Measurements from ENCODE around the gene CRLF1.

CRLF1 gene

GRCh38 chr19:18636183-18636968 is 29.8 kb upstream of the CRLF1 start:
- DNase-seq = peak; percentile 93

GRCh38 chr19:18635831-18636182 is 29.2 kb upstream of the CRLF1 start:
- DNase-seq = no peak

DNA sequence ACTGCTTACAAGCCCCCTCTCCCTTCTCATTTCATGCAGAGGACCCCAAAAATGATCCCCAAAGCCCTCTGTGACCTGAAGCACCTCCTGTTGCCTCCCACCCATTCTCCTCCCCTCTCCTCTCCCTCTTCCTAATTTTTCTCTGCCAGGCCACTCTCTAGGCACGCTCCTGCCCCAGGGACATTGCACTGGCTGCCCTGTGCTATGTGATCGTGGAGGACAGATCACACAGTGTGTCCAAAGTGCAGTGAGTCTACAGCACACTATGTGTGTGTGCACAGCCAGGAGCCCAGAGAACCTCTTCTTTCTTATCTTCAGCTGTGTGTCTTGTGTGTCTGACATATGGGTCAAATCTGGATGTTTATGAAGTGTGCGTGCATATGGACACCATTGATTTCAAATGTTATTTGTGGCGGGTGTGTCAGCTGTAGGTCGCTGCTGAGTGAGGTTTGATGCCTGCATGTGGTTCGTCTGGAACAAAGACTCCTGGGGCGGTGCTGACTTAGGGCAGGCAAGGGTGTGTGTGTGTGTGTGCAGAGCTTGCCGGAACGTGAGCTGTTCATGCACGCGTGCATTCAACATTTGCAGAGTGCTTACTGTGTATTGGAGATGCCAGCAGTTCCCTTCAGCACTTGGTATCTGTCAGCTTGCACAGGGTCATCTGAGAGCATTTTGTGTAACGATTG is 28.2 kb upstream of the CRLF1 start:
- DNase-seq = no peak

DNA sequence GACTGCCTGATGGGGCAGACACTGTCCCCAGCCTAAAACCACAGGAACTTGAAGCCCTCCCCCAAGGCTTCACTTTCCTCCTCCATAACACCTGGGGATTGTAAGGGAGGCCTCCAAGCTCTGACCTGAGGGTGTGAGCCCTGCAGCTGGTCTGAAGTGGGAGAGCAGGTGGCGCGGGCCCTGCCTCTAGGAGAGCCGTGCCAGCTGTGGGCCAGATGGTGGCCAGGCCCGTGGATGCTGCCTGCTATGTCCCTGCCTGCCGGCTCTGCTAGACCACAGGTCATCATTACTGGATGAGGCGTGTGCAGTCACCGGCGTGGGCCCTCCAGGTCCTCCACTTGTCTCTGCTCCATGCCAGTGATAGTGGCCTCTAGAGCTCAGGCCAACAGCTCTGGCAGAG is 26.7 kb upstream of the CRLF1 start:
- no peak for DNase-seq

- no peak for DNase-seq
These were observed 22.8 kb upstream of the CRLF1 start for GRCh38 chr19:18629166-18630088.

DNA sequence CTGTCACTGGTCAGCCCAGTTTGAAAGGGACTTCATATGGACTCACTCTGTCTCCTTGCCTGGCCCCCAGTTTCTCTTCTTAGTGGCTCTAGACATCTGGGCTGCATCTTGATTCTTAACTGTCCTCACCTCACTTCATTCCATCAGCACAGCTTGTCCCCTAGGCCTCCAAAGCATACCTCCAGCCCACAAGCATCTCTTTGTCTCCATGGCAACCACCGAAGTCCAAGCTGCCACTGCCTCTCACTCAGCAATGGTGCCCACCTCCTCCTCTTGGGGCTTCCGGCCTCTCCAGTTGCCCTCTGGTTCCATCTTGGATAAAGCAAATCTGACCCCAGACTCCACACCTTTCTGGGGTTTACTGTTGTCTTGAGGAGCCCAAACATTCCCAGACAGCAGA is 20.3 kb upstream of the CRLF1 start:
- DNase-seq = no peak

- DNase-seq = no peak
These were observed 14.3 kb upstream of the CRLF1 start for GRCh38 chr19:18620902-18621301.

DNA sequence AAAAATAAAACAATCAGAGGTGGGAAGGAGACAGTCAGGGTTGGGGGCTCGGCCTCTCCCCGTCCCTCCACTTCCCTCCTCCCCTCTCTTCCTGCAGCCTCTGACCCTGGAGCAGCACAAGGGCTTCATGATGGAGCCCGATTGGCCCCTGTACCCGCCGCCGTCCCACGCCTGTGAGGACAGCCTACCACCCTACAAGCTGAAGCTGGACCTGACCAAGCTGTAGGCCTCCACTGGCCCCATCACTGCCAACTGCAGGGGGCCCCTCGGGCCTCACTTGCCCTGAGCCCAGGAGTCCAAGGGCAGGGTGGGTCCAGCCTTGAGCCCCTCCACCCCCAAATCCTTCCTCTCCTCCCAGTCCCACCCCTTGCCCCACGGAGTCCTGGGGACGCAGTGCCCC is 13.7 kb upstream of the CRLF1 start:
- DNase-seq = no peak

DNA sequence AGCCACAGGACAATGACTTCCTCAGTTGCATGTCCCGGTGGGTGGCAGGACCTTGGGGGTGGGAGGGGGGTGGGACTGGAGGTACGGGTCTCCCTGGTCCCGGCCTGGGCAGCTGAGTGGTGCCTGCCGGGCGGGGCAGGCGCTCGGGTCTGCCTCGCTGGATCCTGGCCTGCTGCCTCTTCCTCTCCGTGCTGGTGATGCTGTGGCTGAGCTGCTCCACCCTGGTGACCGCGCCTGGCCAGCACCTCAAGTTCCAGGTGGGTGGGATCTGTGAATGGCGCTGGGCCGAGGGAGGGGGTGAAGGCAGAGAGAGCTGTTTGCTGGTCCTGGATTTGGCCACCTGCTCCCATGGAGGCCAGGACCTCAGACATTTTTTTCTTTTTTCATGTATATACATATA is 11.6 kb upstream of the CRLF1 start:
- DNase-seq = no peak

- DNase-seq = no peak
These were observed 11.0 kb upstream of the CRLF1 start for GRCh38 chr19:18617562-18617961.

- DNase-seq = no peak
These were observed 9.4 kb upstream of the CRLF1 start for GRCh38 chr19:18616023-18616422.

DNA sequence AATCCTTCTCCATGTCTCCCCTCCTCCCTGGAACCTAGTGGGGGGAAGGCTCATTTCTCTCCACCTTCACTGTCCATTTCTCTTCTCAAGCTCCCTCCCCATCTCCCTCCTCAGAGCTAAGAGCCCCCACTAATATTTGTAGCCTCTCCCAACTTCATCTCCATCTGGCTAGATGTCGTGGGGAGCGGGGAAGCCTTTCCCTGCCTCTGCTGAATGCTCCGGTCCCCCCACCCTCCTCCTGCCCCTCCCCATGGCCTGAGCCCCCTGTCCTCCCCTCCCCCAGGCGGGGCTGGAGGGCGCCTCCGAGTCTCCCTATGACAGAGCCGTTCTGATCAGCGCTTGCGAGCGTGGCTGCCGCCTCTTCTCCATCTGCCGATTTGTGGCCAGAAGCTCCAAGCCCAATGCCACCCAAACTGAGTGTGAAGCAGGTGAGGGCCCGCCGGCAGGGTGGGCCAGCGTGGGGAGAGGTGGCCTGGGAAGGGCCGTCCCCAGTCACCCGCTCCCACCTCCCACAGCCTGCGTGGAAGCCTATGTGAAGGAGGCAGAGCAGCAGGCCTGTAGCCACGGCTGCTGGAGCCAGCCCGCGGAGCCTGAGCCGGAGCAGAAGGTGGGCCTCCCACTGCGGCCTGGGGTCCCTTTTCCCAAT is 7.1 kb upstream of the CRLF1 start:
- DNase-seq = no peak

DNA sequence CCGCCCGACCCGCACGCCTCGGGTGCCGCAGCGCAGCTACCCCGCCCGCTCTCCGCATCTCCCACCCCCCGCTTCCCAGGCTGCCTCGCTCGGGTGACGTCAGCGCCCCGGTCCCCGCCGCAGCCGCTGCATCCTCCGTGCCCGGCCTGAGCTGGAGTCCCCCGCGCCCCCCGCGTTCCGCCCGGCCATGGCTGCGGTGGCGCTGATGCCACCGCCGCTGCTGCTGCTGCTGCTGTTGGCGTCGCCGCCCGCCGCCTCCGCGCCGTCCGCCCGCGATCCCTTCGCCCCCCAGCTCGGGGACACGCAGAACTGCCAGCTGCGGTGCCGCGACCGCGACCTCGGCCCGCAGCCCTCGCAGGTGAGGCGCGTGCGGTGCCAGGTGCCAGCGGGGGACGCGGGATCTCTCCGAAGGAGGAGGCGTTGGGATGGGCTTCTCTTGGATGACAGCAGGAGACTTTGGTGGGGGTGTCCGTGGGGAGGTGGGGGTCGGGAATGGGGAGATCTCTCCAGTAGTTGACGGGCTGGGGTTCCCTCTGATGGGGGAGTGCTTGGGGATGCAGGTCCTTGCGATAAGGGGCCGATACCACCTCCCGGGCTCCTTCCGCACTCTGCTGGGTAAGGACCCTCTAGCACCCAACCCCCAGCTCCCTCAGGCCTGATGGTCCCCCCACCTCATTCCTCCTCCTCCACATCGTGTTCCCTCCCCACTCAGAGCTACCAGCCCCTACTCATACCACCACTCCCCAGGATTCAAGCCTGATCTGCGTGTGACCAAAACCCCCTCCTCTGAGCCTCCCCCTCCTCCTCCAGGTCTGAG is 6.4 kb upstream of the CRLF1 start, which contains the start of gene TMEM59L:
Gene TMEM59L (plus strand): TSS at position 99 of the 817 bp plus-strand sequence. CDS start 89 bp downstream, at position 188.
- no peak for DNase-seq

- DNase-seq = no peak
These were observed 5.6 kb upstream of the CRLF1 start for GRCh38 chr19:18612051-18612771.

DNA sequence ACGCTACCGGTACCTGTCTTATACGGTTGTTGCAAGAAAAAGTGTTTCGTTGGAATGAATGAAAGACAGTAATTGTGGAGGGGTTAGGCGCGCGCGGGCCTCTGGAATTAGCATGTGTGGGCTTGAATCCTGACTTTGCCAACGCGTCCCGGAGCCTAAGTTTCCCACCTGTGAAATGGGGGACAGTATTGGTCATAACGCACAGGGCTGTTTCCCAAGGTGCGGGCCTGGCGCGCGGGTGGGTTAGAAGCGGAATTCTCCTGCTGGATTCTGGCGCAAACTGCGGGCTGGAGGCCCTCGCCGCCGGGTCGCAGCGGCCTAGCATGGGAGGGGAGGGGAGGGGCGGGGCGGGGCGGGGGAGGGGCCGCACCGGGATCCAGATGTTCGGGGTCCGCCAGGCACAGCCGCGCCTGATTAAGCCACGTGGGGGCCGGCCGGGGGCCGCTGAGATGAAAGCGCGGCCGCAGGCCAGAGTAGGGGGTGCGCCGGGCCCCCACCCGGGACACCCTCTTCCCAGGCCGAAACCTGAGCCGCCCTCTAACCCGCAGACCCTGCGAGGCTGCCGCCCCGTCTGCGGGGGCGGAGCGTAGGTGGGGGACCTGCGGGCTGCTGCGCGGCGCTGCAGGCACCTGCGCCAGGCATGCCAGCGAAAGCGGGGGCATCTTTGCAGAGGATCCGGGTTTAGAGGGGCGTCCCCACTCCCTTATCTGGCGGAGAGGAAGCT is 4.9 kb upstream of the CRLF1 start:
- DNase-seq = no peak

DNA sequence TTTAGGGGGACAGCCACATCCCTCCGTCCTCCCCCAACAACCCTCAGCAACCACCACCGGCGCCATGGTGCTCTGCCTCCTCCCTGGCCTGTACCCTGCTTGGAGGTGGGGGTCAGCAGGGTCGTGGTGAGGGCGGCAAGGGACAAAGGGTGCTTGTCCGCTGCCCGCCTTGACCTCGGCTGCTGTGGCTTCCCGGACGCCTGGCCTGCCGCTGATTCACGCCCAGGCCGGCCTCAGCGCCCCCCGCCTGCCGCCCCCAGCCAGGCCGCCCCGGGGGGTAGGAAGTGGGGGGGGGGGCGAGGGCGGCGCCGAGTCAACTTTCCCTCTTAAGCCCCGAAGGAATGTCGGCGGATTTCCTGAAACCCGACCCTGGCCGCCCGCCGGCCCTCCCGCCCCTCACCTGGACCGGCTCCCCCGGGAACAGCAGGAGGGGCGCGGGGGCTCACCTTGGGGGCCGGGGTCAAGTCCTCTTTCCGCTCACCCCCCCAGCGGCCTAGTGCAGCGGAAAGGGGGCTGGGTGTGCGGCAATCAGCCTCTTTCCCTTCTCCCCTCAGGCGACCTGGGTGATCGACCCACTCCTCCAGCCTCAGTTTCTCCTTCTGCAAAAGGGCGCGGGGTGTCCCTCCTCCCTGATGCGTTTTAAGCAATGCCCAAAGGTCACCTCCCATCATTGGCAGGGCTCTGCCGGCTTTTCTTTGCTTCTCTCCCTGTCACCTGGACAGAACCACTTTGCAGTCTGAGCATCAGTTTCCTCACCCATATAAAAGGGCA is 4.1 kb upstream of the CRLF1 start:
- DNase-seq = no peak

GRCh38 chr19:18610245-18610555 is 3.6 kb upstream of the CRLF1 start:
- no peak for DNase-seq

DNA sequence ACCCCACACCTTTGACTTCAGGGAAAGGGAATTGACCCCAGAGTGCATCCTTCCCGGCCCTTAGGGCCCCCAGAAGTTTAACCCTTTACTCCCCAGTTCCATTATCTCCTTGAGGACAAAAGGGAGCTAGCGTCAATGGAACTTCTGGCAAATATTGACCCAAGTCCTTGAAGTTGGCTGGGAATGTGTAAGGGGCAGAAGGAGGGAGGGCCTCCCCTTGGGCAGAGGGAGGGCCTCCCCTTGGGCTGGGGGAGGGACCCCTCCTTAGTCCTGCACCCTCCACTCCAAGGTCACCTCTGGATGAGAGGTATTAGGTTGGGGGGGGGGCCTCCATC is 3.1 kb upstream of the CRLF1 start:
- DNase-seq = no peak

GRCh38 chr19:18608805-18609716 is 2.5 kb upstream of the CRLF1 start:
- no peak for DNase-seq

Measured in NCI-H1048 (cell line).